GM12878 (cell line): Measurements from ENCODE around the gene SOCS4. TPM values are rescaled to one million over a fixed set of nuclear protein-coding genes. Genes with fewer than 3 reads are reported as not detected.

Experiments
- ATAC-seq: fragments of 200-7000 bp; cut with Tn5 transposase; 3 replicates; pipeline ENCODE4 v1.9.1; 2020; ENCODE audit warnings: mild to moderate bottlenecking, moderate library complexity
- BruUV-seq: library from RNA; stranded (reverse); fragments of 400-500 nt; replicated peaks from 2 replicates; lab custom pipeline; 2021; lab: Mats Ljungman, UMichigan
- CTCF ChIA-PET: fragments of 300-600 bp; sonication (Branson Sonifier 250); formaldehyde crosslinking; extraction: SDS; loops from one replicate; lab custom pipeline; 2021; ENCODE audit warnings: inconsistent platforms; lab: Yijun Ruan, JAX
- POLR2A ChIA-PET: fragments of 350-600 bp; formaldehyde crosslinking; extraction: SDS; loops from one replicate; lab custom pipeline; 2021; ENCODE audit warnings: inconsistent platforms; lab: Charles Lee
- RAD21 ChIA-PET: fragments of 300-600 bp; sonication (Branson Sonifier 250); formaldehyde crosslinking; loops from one replicate; lab custom pipeline; 2023; ENCODE audit warnings: antibody characterized with exemption; ENCODE audit not compliant: unreplicated experiment; lab: Charles Lee
- SMC1A ChIA-PET: fragments of 300-600 bp; sonication (Branson Sonifier 250); formaldehyde crosslinking; loops from one replicate; lab custom pipeline; 2023; ENCODE audit not compliant: unreplicated experiment, uncharacterized antibody; lab: Charles Lee
- DNase-seq: peaks from one replicate; pipeline ENCODE4 v3.0.0-alpha.2; 2011; ENCODE audit warnings: low read depth, low spot score
- FAIRE-seq: peaks from 3 replicates; lab custom pipeline; 2011; peaks lifted over from hg19 to GRCh38; lab: Jason Lieb, UNC
- H2AFZ ChIP-seq: 2 replicates; pipeline ENCODE4 v1.6.0; 2011; ENCODE audit warnings: low read depth, low read length, control low read depth; ENCODE audit not compliant: control insufficient read depth
- H3K27ac ChIP-seq: 2 replicates; pipeline ENCODE4 v1.5.1; 2011; ENCODE audit warnings: control low read depth; ENCODE audit not compliant: control insufficient read depth, insufficient read depth
- H3K27me3 ChIP-seq, 2 experiments: replicated peaks in 1 of 2; 2 replicates each; pipeline versions ENCODE4 v1.6.0 to v1.6.1; 2011; ENCODE audit warnings: low read length in 1 of 2; ENCODE audit not compliant: control insufficient read depth in 2 of 2, insufficient read depth in 2 of 2
- H3K36me3 ChIP-seq, 2 experiments: 2 replicates each; pipeline ENCODE4 v1.5.1; 2011; ENCODE audit warnings: low read length in 1 of 2; ENCODE audit not compliant: control insufficient read depth in 2 of 2, insufficient read depth in 2 of 2
- H3K4me1 ChIP-seq: 2 replicates; pipeline ENCODE4 v1.6.1; 2011; ENCODE audit warnings: mild to moderate bottlenecking, low read length, moderate library complexity, mixed read lengths; ENCODE audit not compliant: control insufficient read depth, insufficient read depth
- H3K4me2 ChIP-seq: 2 replicates; pipeline ENCODE4 v1.6.0; 2011; ENCODE audit warnings: control low read depth; ENCODE audit not compliant: control insufficient read depth, insufficient read depth
- H3K4me3 ChIP-seq: fragments of 200-600 bp; sonication (generic); 2 replicates; pipeline ENCODE4 v1.5.1; 2016
- H3K79me2 ChIP-seq: 2 replicates; pipeline ENCODE4 v1.6.0; 2011; ENCODE audit warnings: low read length; ENCODE audit not compliant: control insufficient read depth, insufficient read depth
- H3K9ac ChIP-seq: 2 replicates; pipeline ENCODE4 v1.8.0; 2011; ENCODE audit warnings: low read length, control low read depth, mixed read lengths; ENCODE audit not compliant: control insufficient read depth, insufficient read depth
- H3K9me3 ChIP-seq: replicated peaks from 3 replicates; pipeline ENCODE4 v1.5.1; 2011; ENCODE audit warnings: mild to moderate bottlenecking, low read length; ENCODE audit not compliant: control insufficient read depth, insufficient read depth
- H4K20me1 ChIP-seq: 2 replicates; pipeline ENCODE4 v1.6.0; 2011; ENCODE audit not compliant: control insufficient read depth, insufficient read depth
- CHD1 ChIP-seq: IDR thresholded peaks from 2 replicates; pipeline ENCODE4 v1.6.1; 2012; ENCODE audit warnings: low read depth, low read length, improper control_type of control experiment
- EP300 ChIP-seq, 2 experiments: fragments of 150-350 bp in 1 of 2; IDR thresholded peaks; 2 replicates each; pipeline ENCODE4 v1.6.1; 2011 to 2012; ENCODE audit warnings: low read depth in 2 of 2, low read length in 2 of 2, borderline replicate concordance in 1 of 2, improper control_type of control experiment in 1 of 2, inconsistent platforms in 1 of 2; ENCODE audit not compliant: control insufficient read depth in 1 of 2
- IKZF1 ChIP-seq: fragments of 450-650 bp; conservative IDR thresholded peaks from 2 replicates; pipeline ENCODE4 v1.6.1; 2017; ENCODE audit warnings: antibody characterized with exemption, mild to moderate bottlenecking
- IKZF2 ChIP-seq, 2 experiments: fragments of 450-650 bp; IDR thresholded peaks; 2 replicates each; pipeline ENCODE4 v1.6.1; 2017; ENCODE audit warnings: mild to moderate bottlenecking in 2 of 2, moderate library complexity in 2 of 2
- KDM1A ChIP-seq: fragments of 200-600 bp; sonication (generic); IDR thresholded peaks from 2 replicates; pipeline ENCODE4 v1.6.1; 2016; ENCODE audit warnings: borderline replicate concordance
- MEF2B ChIP-seq: fragments of 450-650 bp; IDR thresholded peaks from 2 replicates; pipeline ENCODE4 v1.6.1; 2018; ENCODE audit warnings: mild to moderate bottlenecking, moderate library complexity; ENCODE audit not compliant: partially characterized antibody, poor library complexity, severe bottlenecking
- MTA2 ChIP-seq: fragments of 450-650 bp; IDR thresholded peaks from 2 replicates; pipeline ENCODE4 v1.6.1; 2016; ENCODE audit warnings: low read depth, mild to moderate bottlenecking, moderate library complexity
- NKRF ChIP-seq: fragments of 450-650 bp; conservative IDR thresholded peaks from 2 replicates; pipeline ENCODE4 v1.6.1; 2017; ENCODE audit warnings: mild to moderate bottlenecking, moderate library complexity
- NR2F1 ChIP-seq: fragments of 450-650 bp; conservative IDR thresholded peaks from 2 replicates; pipeline ENCODE4 v1.6.1; 2017; ENCODE audit warnings: mild to moderate bottlenecking
- RELB ChIP-seq: fragments of 450-650 bp; IDR thresholded peaks from 2 replicates; pipeline ENCODE4 v1.6.1; 2017; ENCODE audit warnings: low read depth, mild to moderate bottlenecking, moderate library complexity
- RFX5 ChIP-seq: IDR thresholded peaks from 2 replicates; pipeline ENCODE4 v1.6.1; 2011; ENCODE audit warnings: low read depth, low read length, improper control_type of control experiment
- SIX5 ChIP-seq: IDR thresholded peaks from 2 replicates; pipeline ENCODE4 v1.6.1; 2011; ENCODE audit warnings: mild to moderate bottlenecking, low read depth, low read length, moderate library complexity; ENCODE audit not compliant: severe bottlenecking
- ZBED1 ChIP-seq: IDR thresholded peaks from 2 replicates; pipeline ENCODE4 v1.6.1; 2016; ENCODE audit warnings: borderline replicate concordance
- ZNF384 ChIP-seq: IDR thresholded peaks from 2 replicates; pipeline ENCODE4 v1.6.1; 2012; ENCODE audit warnings: low read depth, mild to moderate bottlenecking, low read length, improper control_type of control experiment, borderline replicate concordance
- WGBS: methylation state at CpG from one replicate; pipeline ENCODE4 v1.1.6; 2016; ENCODE audit warnings: low lambda C conversion rate; ENCODE audit not compliant: insufficient replicate concordance, insufficient coverage; ENCODE audit errors: missing lambda C conversion rate; 5-methylcytosine and 5-hydroxymethylcytosine counted together
- in situ Hi-C: fragments of 300-500 bp; cut with MboI; formaldehyde crosslinking; loops from 9 replicates; pipeline ENCODE4 v1.14.3; 2018; ENCODE audit warnings: mixed read lengths
- intact Hi-C: fragments of 100-400 bp; cut with micrococcal nuclease; formaldehyde crosslinking; loops from one replicate; pipeline ENCODE4 v1.14.2; 2022; ENCODE audit not compliant: unreplicated experiment
- polyA plus RNA-seq, 11 experiments: library from polyadenylated mRNA; depleted of rRNA in 4 of 11; unstranded in 6 of 11; stranded (reverse) in 5 of 11; fragments of >200 nt; fragmentation: Nextera tagmentation in 4 of 11; fragmentation: Illumina TruSeq in 1 of 11; extraction: Ambion mirVana in 4 of 11; extraction: Trizol in 1 of 11; gene quantifications; 1 replicate in 1 of 11; 2 replicates in 10 of 11; pipeline versions ENCODE4 v1.2.1 to v1.2.3, GENCODE V29; 2011 to 2016; ENCODE audit warnings: inconsistent platforms in 2 of 11, missing spikeins in 2 of 11, low read depth in 1 of 11
- total RNA-seq, 4 experiments: library from RNA; depleted of rRNA in 3 of 4; stranded (reverse); fragments of >200 nt in 3 of 4; fragmentation: Illumina TruSeq in 1 of 4; extraction: Trizol in 1 of 4; gene quantifications; 2 replicates each; pipeline versions ENCODE4 v1.2.1 to v1.2.3, GENCODE V29; 2013 to 2021

SOCS4 gene
- total and polyA plus RNA-seq, 10 of the 15 experiments (the other 5 are each of a cell fraction or from before 2014, with no cell fraction given), result 5.7 to 31.5 (median 20.8) TPM

GRCh38 chr14:55005071-55005470, 22.0 kb upstream of the SOCS4 start:
- in situ Hi-C loops (no loop called here), intact Hi-C loops (no loop called here)
- Histone ChIP-seq H3K79me2 (no peaks in the 10 kb centered on the region), H3K4me3 (no peak overlapping the region), H3K4me1 (no peaks in the 10 kb centered on the region), H2AFZ (no peak overlapping the region), H3K36me3 (peaks cover 4 to 8% of the 10 kb centered on the region in 2 experiments), H3K9me3 (no peaks in the 10 kb centered on the region), H3K9ac (no peak overlapping the region), H3K4me2 (no peak overlapping the region), H3K27me3 (no peaks in the 10 kb centered on the region), H4K20me1 (no peaks in the 10 kb centered on the region), H3K27ac (no peak overlapping the region)
- ChIA-PET RAD21 (no interaction called here), POLR2A (interaction anchor here (1.1 kb wide), 1 partner anchor 49 kb away, joined by 3 read pairs; no protein-coding TSS in a partner anchor), CTCF (interaction anchor here (0.6 to 0.7 kb wide), 2 partner anchors 19 to 103 kb away, joined by 3 to 4 read pairs; partner anchors contain the start of gene GCH1), SMC1A (interaction anchor here (0.7 to 1.0 kb wide), 3 partner anchors 13 to 387 kb away, joined by 3 read pairs; no protein-coding TSS in a partner anchor)
- 51% methylated on average over 4 of the region's 4 CpGs for WGBS
- DNase-seq, result no peak
- no peak for TF ChIP-seq MEF2B
- no peak for TF ChIP-seq MTA2
- TF ChIP-seq ZBED1, result no peak
- no peak for TF ChIP-seq RFX5
- no peak for TF ChIP-seq EP300 (IDR thresholded peaks at IDR 0.05; ENCODE audit: borderline replicate concordance in 1 of 2, control insufficient read depth in 1 of 2, low read depth in 2 of 2, low read length in 2 of 2)
- no peak for TF ChIP-seq KDM1A
- TF ChIP-seq ZNF384, result no peak
- no peak for TF ChIP-seq NR2F1
- no peak for TF ChIP-seq IKZF1
- no peak for TF ChIP-seq IKZF2 (IDR thresholded peaks at IDR 0.05)
- no peak for TF ChIP-seq SIX5
- no peak for TF ChIP-seq CHD1
- no peak for TF ChIP-seq NKRF
- no peak for TF ChIP-seq RELB
- no TSS peak for BruUV-seq
- no peak for FAIRE-seq
- ATAC-seq, result no peak
